Measurements from ENCODE around the gene TSPEAR.

Gene TSPEAR

GRCh38 chr21:44523567-44524413 is 187.6 kb downstream of the TSPEAR start:
- Histone ChIP-seq H3K9ac (no peak overlapping the region), H3K4me2 (no peak overlapping the region), H3K4me3 (no peak overlapping the region), H3K4me1 (no peaks in the 10 kb centered on the region), H3K27me3 (no peaks in the 10 kb centered on the region), H3K27ac (no peak overlapping the region), H3K9me3 (peaks cover 29% of the 10 kb centered on the region), H3K36me3 (no peaks in the 10 kb centered on the region), H4K20me1 (no peaks in the 10 kb centered on the region)
- no peak for TF ChIP-seq Cebpa-rat (IDR thresholded peaks at IDR 0.05)

- Histone ChIP-seq H3K36me3 (no peaks in the 10 kb centered on the region), H3K27me3 (no peaks in the 10 kb centered on the region), H3K4me3 (no peak overlapping the region), H3K4me1 (no peaks in the 10 kb centered on the region), H3K9me3 (peaks cover 29% of the 10 kb centered on the region), H3K27ac (no peak overlapping the region), H4K20me1 (no peaks in the 10 kb centered on the region), H3K9ac (no peak overlapping the region), H3K4me2 (no peak overlapping the region)
- no peak for TF ChIP-seq Cebpa-rat (IDR thresholded peaks at IDR 0.05)
Observed at GRCh38 chr21:44522753-44523204, 188.6 kb downstream of the TSPEAR start.

- peaks cover 29% of the 10 kb centered on the region for H3K9me3 ChIP-seq
- H3K4me2 ChIP-seq, result no peak overlapping the region
- no peak overlapping the region for H3K4me3 ChIP-seq
- H3K36me3 ChIP-seq, result no peaks in the 10 kb centered on the region
- H4K20me1 ChIP-seq, result no peaks in the 10 kb centered on the region
- H3K9ac ChIP-seq, result no peak overlapping the region
- H3K27me3 ChIP-seq, result no peaks in the 10 kb centered on the region
- no peaks in the 10 kb centered on the region for H3K4me1 ChIP-seq
- TF ChIP-seq Cebpa-rat (IDR thresholded peaks at IDR 0.05), result no peak
- no peak overlapping the region for H3K27ac ChIP-seq
Observed at GRCh38 chr21:44521928-44522752, 189.2 kb downstream of the TSPEAR start.

- no peaks in the 10 kb centered on the region for H3K36me3 ChIP-seq
- no peaks in the 10 kb centered on the region for H4K20me1 ChIP-seq
- peaks cover 29% of the 10 kb centered on the region for H3K9me3 ChIP-seq
- no peak overlapping the region for H3K9ac ChIP-seq
- H3K27ac ChIP-seq, result no peak overlapping the region
- H3K4me2 ChIP-seq, result no peak overlapping the region
- H3K4me1 ChIP-seq, result no peaks in the 10 kb centered on the region
- H3K4me3 ChIP-seq, result no peak overlapping the region
- no peaks in the 10 kb centered on the region for H3K27me3 ChIP-seq
- no peak for TF ChIP-seq Cebpa-rat (IDR thresholded peaks at IDR 0.05)
Observed at GRCh38 chr21:44521301-44521927, 190.0 kb downstream of the TSPEAR start.

- no peak for TF ChIP-seq Cebpa-rat (IDR thresholded peaks at IDR 0.05)
- no peaks in the 10 kb centered on the region for H3K27me3 ChIP-seq
- H3K27ac ChIP-seq, result no peak overlapping the region
- H3K4me1 ChIP-seq, result peaks cover 7% of the 10 kb centered on the region
- no peak overlapping the region for H3K9ac ChIP-seq
- H3K9me3 ChIP-seq, result peaks cover 29% of the 10 kb centered on the region
- H3K36me3 ChIP-seq, result no peaks in the 10 kb centered on the region
- H3K4me2 ChIP-seq, result no peak overlapping the region
- no peaks in the 10 kb centered on the region for H4K20me1 ChIP-seq
- H3K4me3 ChIP-seq, result no peak overlapping the region
Observed at GRCh38 chr21:44520326-44521300, 190.8 kb downstream of the TSPEAR start.

- Histone ChIP-seq H3K4me2 (no peak overlapping the region), H3K9me3 (peaks cover 20% of the 10 kb centered on the region), H4K20me1 (no peaks in the 10 kb centered on the region), H3K9ac (no peak overlapping the region), H3K4me3 (no peak overlapping the region), H3K36me3 (no peaks in the 10 kb centered on the region), H3K27me3 (no peaks in the 10 kb centered on the region), H3K27ac (no peak overlapping the region), H3K4me1 (peaks cover 16% of the 10 kb centered on the region)
- no peak for TF ChIP-seq Cebpa-rat (IDR thresholded peaks at IDR 0.05)
Observed at GRCh38 chr21:44519346-44520325, 191.7 kb downstream of the TSPEAR start.

GRCh38 chr21:44518686-44519085 is 192.7 kb downstream of the TSPEAR start:
- Histone ChIP-seq H4K20me1 (no peaks in the 10 kb centered on the region), H3K27ac (no peak overlapping the region), H3K9me3 (peaks cover 11% of the 10 kb centered on the region), H3K9ac (no peak overlapping the region), H3K27me3 (no peaks in the 10 kb centered on the region), H3K4me1 (peaks cover 26% of the 10 kb centered on the region), H3K36me3 (no peaks in the 10 kb centered on the region), H3K4me3 (no peak overlapping the region), H3K4me2 (no peak overlapping the region)
- no peak for TF ChIP-seq Cebpa-rat (IDR thresholded peaks at IDR 0.05)

All from BLaER1 (cell line).